Nephron progenitor cell (in vitro differentiated cells): ENCODE measurements around the gene LIPJ.

Experiments used
- DNase-seq: peaks from one replicate; pipeline ENCODE4 v3.0.0; 2021
- H3K27ac Mint-ChIP-seq: 2 replicates; pipeline ENCODE4 v1.8.0; 2021; ENCODE audit warnings: mild to moderate bottlenecking, moderate library complexity, mixed read lengths
- H3K27me3 Mint-ChIP-seq: 2 replicates; pipeline ENCODE4 v1.8.0; 2021; ENCODE audit warnings: mild to moderate bottlenecking, low read depth, mixed read lengths; ENCODE audit not compliant: poor library complexity
- H3K36me3 Mint-ChIP-seq: 2 replicates; pipeline ENCODE4 v1.8.0; 2021; ENCODE audit warnings: low read depth, mixed read lengths
- H3K4me1 Mint-ChIP-seq: 2 replicates; pipeline ENCODE4 v1.8.0; 2021; ENCODE audit warnings: mixed read lengths
- H3K4me3 Mint-ChIP-seq: 2 replicates; pipeline ENCODE4 v1.8.0; 2021; ENCODE audit warnings: mild to moderate bottlenecking, moderate library complexity, mixed read lengths
- H3K9me3 Mint-ChIP-seq: 2 replicates; pipeline ENCODE4 v1.8.0; 2021; ENCODE audit warnings: mild to moderate bottlenecking, moderate library complexity, mixed read lengths
- CTCF ChIP-seq: fragments of 200-600 bp; sonication (generic); IDR thresholded peaks from 2 replicates; pipeline ENCODE4 v1.5.0; 2021; ENCODE audit warnings: antibody characterized with exemption

Gene LIPJ

DNA sequence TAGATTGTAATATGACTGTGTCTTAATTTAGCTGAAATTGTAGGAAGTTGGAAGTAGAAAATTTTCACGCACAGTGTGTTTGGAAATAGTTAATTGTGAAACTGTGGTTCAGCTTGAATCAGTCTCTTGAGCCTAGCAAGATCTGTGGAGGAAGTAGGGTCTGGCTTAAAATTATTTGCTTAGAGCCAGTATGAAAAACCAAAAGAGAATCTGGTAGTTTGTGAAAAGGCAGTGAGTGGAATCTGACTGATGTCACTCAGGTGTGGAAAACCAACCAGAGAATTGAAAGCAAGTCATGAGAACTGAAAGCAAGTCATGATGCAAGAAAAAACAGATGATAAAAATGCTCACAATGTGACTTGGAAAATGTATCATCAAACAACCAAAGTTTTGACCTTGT is 11.5 kb downstream of the LIPJ start:
- DNase-seq = no peak
- no peaks in the 10 kb centered on the region for H3K4me1 Mint-ChIP-seq
- no peak for TF ChIP-seq CTCF
- no peaks in the 10 kb centered on the region for H3K27me3 Mint-ChIP-seq
- no peak overlapping the region for H3K27ac Mint-ChIP-seq
- H3K36me3 Mint-ChIP-seq = no peaks in the 10 kb centered on the region
- H3K9me3 Mint-ChIP-seq = peaks cover 7% of the 10 kb centered on the region
- no peak overlapping the region for H3K4me3 Mint-ChIP-seq

DNA sequence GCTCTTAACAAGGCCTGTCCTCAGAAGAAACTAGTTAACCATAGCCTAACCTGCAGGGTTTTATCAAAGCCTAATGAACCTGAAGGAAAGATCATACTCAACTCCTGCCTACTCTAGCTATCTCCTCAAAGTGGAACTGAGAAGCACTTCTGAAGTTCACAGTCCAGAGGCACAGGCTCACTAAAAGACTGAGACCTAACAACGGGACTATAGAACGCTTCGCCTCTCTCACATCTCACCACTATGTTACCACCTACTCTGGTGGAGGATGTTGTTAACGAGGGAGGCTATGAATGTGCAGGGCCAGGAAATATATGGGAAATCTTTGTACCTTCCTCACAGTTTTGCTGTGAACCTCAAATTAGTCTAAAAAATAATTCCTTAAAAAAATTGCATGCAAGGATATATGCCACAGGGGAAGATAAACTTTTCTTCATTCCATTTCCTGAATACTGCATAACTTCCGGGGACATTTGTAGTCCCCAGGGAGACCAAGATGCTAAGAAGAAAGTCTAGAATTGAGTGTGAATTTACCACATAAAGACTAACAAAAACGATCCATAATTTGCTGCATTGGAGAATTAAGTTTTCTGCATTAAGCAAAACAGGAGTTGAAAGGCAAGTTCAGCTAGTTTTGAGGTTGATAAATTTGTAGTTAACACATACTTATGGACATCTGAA is 21.6 kb downstream of the LIPJ start:
- Mint-ChIP-seq H3K27ac (no peak overlapping the region), H3K4me1 (no peaks in the 10 kb centered on the region), H3K36me3 (no peaks in the 10 kb centered on the region), H3K4me3 (no peak overlapping the region), H3K27me3 (peaks cover 5% of the 10 kb centered on the region), H3K9me3 (no peaks in the 10 kb centered on the region)
- no peak for TF ChIP-seq CTCF
- no peak for DNase-seq

DNA sequence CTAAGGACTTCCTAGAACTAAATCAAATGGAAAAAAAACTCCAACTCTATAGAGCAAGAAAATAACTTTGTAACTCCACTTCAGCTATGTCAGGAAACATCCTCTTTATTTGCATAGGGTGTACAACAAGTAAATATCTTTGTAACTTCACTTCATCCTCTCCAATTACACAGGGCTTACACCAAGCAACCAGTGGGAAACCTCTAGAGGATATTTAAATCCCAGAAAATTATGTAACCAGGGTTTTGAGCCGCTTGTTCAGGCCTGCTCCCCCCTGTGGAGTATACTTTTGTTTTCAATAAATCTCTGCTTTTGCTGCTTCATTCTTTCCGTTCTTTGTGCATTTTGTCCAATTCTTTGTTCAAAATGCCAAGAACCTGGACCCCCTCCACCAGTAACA is 22.2 kb downstream of the LIPJ start:
- Mint-ChIP-seq H3K27me3 (peaks cover 5% of the 10 kb centered on the region), H3K4me1 (no peaks in the 10 kb centered on the region), H3K27ac (no peak overlapping the region), H3K4me3 (no peak overlapping the region), H3K9me3 (no peaks in the 10 kb centered on the region), H3K36me3 (no peaks in the 10 kb centered on the region)
- no peak for TF ChIP-seq CTCF
- no peak for DNase-seq

DNA sequence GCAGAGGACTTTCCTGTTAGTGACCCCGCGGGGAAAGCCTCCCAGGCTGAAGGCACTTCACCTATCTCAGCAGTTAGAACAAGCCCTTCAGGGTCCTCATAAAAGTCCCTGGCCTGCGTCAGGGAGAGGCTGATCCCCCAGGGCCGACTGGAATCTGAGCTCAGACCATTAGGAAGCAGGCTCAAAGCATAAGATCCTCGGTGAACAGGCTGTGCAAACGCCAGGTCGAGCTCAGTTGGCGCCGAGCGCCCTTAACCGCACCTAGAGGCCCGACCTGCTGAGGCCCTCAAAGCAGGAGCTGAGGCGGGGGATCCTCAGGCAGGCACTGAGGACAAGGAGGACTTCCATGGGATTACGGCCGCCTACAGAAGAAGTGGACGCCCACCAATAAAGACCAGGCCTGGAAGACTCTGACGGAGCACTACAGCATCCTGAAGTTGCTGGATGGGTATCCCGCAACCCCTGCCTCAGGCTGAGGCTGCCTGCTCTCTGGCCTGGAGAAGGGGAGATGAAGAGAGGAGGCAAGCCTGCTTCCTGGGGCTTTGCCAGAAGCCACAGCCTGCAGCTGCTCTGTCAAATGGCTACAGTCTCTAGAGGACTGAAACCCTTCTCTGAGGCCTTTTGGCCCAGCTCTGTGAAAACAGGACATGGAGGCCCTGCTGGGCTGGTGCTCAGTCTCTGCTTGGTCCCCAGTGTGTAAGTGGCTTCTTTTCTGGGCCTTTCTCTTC is 29.9 kb downstream of the LIPJ start:
- TF ChIP-seq CTCF = no peak
- no peaks in the 10 kb centered on the region for H3K9me3 Mint-ChIP-seq
- H3K4me1 Mint-ChIP-seq = no peaks in the 10 kb centered on the region
- H3K4me3 Mint-ChIP-seq = no peak overlapping the region
- DNase-seq = no peak
- H3K27me3 Mint-ChIP-seq = no peaks in the 10 kb centered on the region
- no peak overlapping the region for H3K27ac Mint-ChIP-seq
- no peaks in the 10 kb centered on the region for H3K36me3 Mint-ChIP-seq

DNA sequence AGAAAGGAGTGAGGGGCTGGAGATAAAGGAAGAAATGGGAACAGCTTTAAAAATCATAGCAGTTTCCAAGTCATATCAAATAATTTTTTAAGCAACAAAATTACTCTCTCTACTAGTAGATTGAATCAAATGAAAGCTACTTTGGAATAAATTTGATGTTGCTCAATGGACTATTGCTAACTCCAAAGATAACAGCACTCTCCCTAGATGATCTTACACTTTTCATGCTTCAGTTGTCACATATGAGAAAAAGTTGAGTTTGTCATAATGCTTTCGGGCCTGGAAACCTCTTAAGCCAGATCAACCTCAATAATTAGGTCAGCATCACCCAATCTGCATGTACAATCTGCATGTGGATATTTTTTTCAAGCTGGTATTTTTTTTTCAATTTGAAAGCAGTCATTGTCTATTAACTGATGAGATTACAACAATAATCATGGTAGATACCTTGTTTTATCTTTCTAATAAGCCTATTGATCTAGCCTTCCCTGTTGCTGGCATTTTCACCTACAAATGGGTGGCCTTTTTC is 31.3 kb downstream of the LIPJ start:
- no peaks in the 10 kb centered on the region for H3K4me1 Mint-ChIP-seq
- no peak overlapping the region for H3K27ac Mint-ChIP-seq
- TF ChIP-seq CTCF = no peak
- no peaks in the 10 kb centered on the region for H3K36me3 Mint-ChIP-seq
- no peak for DNase-seq
- H3K27me3 Mint-ChIP-seq = no peaks in the 10 kb centered on the region
- no peak overlapping the region for H3K4me3 Mint-ChIP-seq
- no peaks in the 10 kb centered on the region for H3K9me3 Mint-ChIP-seq
